Measurements from ENCODE around the gene RASA1. TPM values are rescaled to one million over a fixed set of nuclear protein-coding genes. Genes with fewer than 3 reads are reported as not detected.

The RASA1 gene
- polyA plus RNA-seq, 3 donors = 48.2 to 55.9 (median 48.5) TPM

- DNase-seq (ENCODE audit: extremely low read depth in 1 of 11, low read depth in 9 of 11, low spot score in 4 of 11) = no peak
Observed at GRCh38 chr5:87418506-87418905, 150.8 kb downstream of the RASA1 start.

- DNase-seq (ENCODE audit: extremely low read depth in 1 of 11, low read depth in 9 of 11, low spot score in 4 of 11) = no peak
Observed at GRCh38 chr5:87421307-87421706, 153.6 kb downstream of the RASA1 start.

- DNase-seq (ENCODE audit: extremely low read depth in 1 of 11, low read depth in 9 of 11, low spot score in 4 of 11) = no peak
Observed at GRCh38 chr5:87423755-87424154, 156.1 kb downstream of the RASA1 start.

- no peak for DNase-seq (ENCODE audit: extremely low read depth in 1 of 11, low read depth in 9 of 11, low spot score in 4 of 11)
Observed at GRCh38 chr5:87430863-87431457, 163.3 kb downstream of the RASA1 start.

- DNase-seq (ENCODE audit: extremely low read depth in 1 of 11, low read depth in 9 of 11, low spot score in 4 of 11) = no peak
Observed at GRCh38 chr5:87432460-87432859, 164.8 kb downstream of the RASA1 start.

GRCh38 chr5:87433945-87434344 lies 166.3 kb downstream of the RASA1 start:
- no peak for DNase-seq (ENCODE audit: extremely low read depth in 1 of 11, low read depth in 9 of 11, low spot score in 4 of 11)

GRCh38 chr5:87434461-87434860 lies 166.8 kb downstream of the RASA1 start:
- no peak for DNase-seq (ENCODE audit: extremely low read depth in 1 of 11, low read depth in 9 of 11, low spot score in 4 of 11)

- no peak for DNase-seq (ENCODE audit: extremely low read depth in 1 of 11, low read depth in 9 of 11, low spot score in 4 of 11)
Observed at GRCh38 chr5:87435144-87435694, 167.5 kb downstream of the RASA1 start.

GRCh38 chr5:87437724-87438123 lies 170.0 kb downstream of the RASA1 start:
- DNase-seq (ENCODE audit: extremely low read depth in 1 of 11, low read depth in 9 of 11, low spot score in 4 of 11) = no peak

- DNase-seq (ENCODE audit: extremely low read depth in 1 of 11, low read depth in 9 of 11, low spot score in 4 of 11) = no peak
Observed at GRCh38 chr5:87438231-87438630, 170.5 kb downstream of the RASA1 start.

Other genes with a start within 250 kb of the RASA1 start
- 10 to 100 TPM; 47.9 to 61.0 (median 59.2) TPM for gene CCNH, start 145.0 kb downstream of the RASA1 start, polyA plus RNA-seq (ENCODE audit: insufficient read length in 3 of 3)

Data from renal cortex interstitium (tissue), 11 donors.